ENCODE data around the gene DCLK1.

DNA sequence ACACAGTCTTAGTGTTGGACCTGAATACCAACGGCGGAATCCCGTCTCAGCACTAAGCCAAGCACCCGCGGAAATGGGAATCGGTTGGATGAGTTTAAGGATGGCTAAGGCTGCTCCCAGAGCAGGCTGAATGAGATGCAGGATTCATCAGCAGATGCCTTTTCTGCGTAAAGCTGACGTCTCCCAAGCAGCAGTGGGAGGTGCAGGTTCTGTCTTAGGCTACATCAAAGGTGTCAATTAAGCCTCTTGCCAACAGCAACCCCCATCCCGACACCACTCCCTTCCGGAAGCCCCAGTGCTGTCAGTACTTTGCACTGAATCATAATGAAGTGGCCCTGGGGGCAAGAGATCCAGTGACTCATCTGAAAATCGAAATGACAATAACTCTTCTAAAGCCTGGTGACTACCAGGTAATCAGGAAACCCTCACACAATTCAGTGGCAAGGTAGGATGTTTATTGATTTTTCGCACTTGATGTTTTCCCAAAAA is 275.6 kb downstream of the DCLK1 start:
- TF ChIP-seq, protein P1, sequence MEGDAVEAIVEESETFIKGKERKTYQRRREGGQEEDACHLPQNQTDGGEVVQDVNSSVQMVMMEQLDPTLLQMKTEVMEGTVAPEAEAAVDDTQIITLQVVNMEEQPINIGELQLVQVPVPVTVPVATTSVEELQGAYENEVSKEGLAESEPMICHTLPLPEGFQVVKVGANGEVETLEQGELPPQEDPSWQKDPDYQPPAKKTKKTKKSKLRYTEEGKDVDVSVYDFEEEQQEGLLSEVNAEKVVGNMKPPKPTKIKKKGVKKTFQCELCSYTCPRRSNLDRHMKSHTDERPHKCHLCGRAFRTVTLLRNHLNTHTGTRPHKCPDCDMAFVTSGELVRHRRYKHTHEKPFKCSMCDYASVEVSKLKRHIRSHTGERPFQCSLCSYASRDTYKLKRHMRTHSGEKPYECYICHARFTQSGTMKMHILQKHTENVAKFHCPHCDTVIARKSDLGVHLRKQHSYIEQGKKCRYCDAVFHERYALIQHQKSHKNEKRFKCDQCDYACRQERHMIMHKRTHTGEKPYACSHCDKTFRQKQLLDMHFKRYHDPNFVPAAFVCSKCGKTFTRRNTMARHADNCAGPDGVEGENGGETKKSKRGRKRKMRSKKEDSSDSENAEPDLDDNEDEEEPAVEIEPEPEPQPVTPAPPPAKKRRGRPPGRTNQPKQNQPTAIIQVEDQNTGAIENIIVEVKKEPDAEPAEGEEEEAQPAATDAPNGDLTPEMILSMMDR (IDR thresholded peaks at IDR 0.05; ENCODE audit: insufficient read depth, low read length) = no peak
- TF ChIP-seq, protein P2, sequence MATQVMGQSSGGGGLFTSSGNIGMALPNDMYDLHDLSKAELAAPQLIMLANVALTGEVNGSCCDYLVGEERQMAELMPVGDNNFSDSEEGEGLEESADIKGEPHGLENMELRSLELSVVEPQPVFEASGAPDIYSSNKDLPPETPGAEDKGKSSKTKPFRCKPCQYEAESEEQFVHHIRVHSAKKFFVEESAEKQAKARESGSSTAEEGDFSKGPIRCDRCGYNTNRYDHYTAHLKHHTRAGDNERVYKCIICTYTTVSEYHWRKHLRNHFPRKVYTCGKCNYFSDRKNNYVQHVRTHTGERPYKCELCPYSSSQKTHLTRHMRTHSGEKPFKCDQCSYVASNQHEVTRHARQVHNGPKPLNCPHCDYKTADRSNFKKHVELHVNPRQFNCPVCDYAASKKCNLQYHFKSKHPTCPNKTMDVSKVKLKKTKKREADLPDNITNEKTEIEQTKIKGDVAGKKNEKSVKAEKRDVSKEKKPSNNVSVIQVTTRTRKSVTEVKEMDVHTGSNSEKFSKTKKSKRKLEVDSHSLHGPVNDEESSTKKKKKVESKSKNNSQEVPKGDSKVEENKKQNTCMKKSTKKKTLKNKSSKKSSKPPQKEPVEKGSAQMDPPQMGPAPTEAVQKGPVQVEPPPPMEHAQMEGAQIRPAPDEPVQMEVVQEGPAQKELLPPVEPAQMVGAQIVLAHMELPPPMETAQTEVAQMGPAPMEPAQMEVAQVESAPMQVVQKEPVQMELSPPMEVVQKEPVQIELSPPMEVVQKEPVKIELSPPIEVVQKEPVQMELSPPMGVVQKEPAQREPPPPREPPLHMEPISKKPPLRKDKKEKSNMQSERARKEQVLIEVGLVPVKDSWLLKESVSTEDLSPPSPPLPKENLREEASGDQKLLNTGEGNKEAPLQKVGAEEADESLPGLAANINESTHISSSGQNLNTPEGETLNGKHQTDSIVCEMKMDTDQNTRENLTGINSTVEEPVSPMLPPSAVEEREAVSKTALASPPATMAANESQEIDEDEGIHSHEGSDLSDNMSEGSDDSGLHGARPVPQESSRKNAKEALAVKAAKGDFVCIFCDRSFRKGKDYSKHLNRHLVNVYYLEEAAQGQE (IDR thresholded peaks at IDR 0.05; ENCODE audit: insufficient replicate concordance, low read depth) = no peak
- TF ChIP-seq POLR2AphosphoS5 (IDR thresholded peaks at IDR 0.05; ENCODE audit: low read depth) (no peak), GABPA (IDR thresholded peaks at IDR 0.05; ENCODE audit: low read depth) (no peak)
